ENCODE data around the gene FBXL20.

- TF ChIP-seq, protein P1, sequence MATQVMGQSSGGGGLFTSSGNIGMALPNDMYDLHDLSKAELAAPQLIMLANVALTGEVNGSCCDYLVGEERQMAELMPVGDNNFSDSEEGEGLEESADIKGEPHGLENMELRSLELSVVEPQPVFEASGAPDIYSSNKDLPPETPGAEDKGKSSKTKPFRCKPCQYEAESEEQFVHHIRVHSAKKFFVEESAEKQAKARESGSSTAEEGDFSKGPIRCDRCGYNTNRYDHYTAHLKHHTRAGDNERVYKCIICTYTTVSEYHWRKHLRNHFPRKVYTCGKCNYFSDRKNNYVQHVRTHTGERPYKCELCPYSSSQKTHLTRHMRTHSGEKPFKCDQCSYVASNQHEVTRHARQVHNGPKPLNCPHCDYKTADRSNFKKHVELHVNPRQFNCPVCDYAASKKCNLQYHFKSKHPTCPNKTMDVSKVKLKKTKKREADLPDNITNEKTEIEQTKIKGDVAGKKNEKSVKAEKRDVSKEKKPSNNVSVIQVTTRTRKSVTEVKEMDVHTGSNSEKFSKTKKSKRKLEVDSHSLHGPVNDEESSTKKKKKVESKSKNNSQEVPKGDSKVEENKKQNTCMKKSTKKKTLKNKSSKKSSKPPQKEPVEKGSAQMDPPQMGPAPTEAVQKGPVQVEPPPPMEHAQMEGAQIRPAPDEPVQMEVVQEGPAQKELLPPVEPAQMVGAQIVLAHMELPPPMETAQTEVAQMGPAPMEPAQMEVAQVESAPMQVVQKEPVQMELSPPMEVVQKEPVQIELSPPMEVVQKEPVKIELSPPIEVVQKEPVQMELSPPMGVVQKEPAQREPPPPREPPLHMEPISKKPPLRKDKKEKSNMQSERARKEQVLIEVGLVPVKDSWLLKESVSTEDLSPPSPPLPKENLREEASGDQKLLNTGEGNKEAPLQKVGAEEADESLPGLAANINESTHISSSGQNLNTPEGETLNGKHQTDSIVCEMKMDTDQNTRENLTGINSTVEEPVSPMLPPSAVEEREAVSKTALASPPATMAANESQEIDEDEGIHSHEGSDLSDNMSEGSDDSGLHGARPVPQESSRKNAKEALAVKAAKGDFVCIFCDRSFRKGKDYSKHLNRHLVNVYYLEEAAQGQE (IDR thresholded peaks at IDR 0.05; ENCODE audit: insufficient read depth in 1 of 2, low read depth in 2 of 2, low read length in 1 of 2): no peak
- no peak for TF ChIP-seq CTCF (IDR thresholded peaks at IDR 0.05)
- TF ChIP-seq SIN3A (IDR thresholded peaks at IDR 0.05; ENCODE audit: borderline replicate concordance, insufficient read depth, low read depth, low read length): no peak
- no peak for TF ChIP-seq POLR2AphosphoS5 (IDR thresholded peaks at IDR 0.05; ENCODE audit: low read depth, low read length)
These were observed 188.5 kb downstream of the FBXL20 start for GRCh38 chr17:39212841-39213480.
